ENCODE measurements around the gene GRIK4. TPM values are rescaled to one million over a fixed set of nuclear protein-coding genes. Genes with fewer than 3 reads are reported as not detected.

The GRIK4 gene
- polyA plus RNA-seq, 1 experiment: not detected

GRCh38 chr11:120931057-120931779 is 419.7 kb downstream of the GRIK4 start:
- Histone ChIP-seq H3K27me3 (ENCODE audit: control insufficient read depth, insufficient read depth, low read length) (no peaks in the 10 kb centered on the region; the same call in 1 of the 2 replicates), H3K4me3 (ENCODE audit: low read depth, low read length) (no peak overlapping the region), H3K36me3 (ENCODE audit: control insufficient read depth, insufficient read depth, low read length) (no peaks in the 10 kb centered on the region)
- no peak for TF ChIP-seq CTCF (IDR thresholded peaks at IDR 0.05; ENCODE audit: insufficient read depth, low read depth, low read length)
- DNase-seq (ENCODE audit: low read depth): no peak
- ChIA-PET POLR2A (no interaction called here), CTCF (no interaction called here)

GRCh38 chr11:120932305-120932915 is 420.9 kb downstream of the GRIK4 start:
- no peak for DNase-seq (ENCODE audit: low read depth)
- CTCF ChIA-PET: interaction anchor here (0.8 to 1.1 kb wide), 2 partner anchors 13 to 19 kb away, joined by 3 to 4 read pairs; no protein-coding TSS in a partner anchor
- POLR2A ChIA-PET: interaction anchor here (0.6 kb wide), 1 partner anchor 326 kb away, joined by 7 read pairs; no protein-coding TSS in a partner anchor
- no peaks in the 10 kb centered on the region for H3K36me3 ChIP-seq (ENCODE audit: control insufficient read depth, insufficient read depth, low read length)
- no peak overlapping the region for H3K4me3 ChIP-seq (ENCODE audit: low read depth, low read length)
- H3K27me3 ChIP-seq (ENCODE audit: control insufficient read depth, insufficient read depth, low read length): no peaks in the 10 kb centered on the region; the same call in 1 of the 2 replicates
- no peak for TF ChIP-seq CTCF (IDR thresholded peaks at IDR 0.05; ENCODE audit: insufficient read depth, low read depth, low read length)

GRCh38 chr11:120936356-120936755 is 424.8 kb downstream of the GRIK4 start:
- Histone ChIP-seq H3K36me3 (ENCODE audit: control insufficient read depth, insufficient read depth, low read length) (no peaks in the 10 kb centered on the region), H3K27me3 (ENCODE audit: control insufficient read depth, insufficient read depth, low read length) (no peaks in the 10 kb centered on the region; the same call in none of the 2 replicates), H3K4me3 (ENCODE audit: low read depth, low read length) (no peak overlapping the region)
- no peak for TF ChIP-seq CTCF (IDR thresholded peaks at IDR 0.05; ENCODE audit: insufficient read depth, low read depth, low read length)
- no peak for DNase-seq (ENCODE audit: low read depth)
- POLR2A ChIA-PET: no interaction called here
- CTCF ChIA-PET: interaction anchor here (0.8 to 0.9 kb wide), 2 partner anchors 178 to 259 kb away, joined by 3 read pairs; no protein-coding TSS in a partner anchor

- H3K27me3 ChIP-seq (ENCODE audit: control insufficient read depth, insufficient read depth, low read length): no peaks in the 10 kb centered on the region; the same call in 1 of the 2 replicates
- ChIA-PET CTCF (interaction anchor here (0.6 kb wide), 1 partner anchor 930 kb away, joined by 5 read pairs; no protein-coding TSS in a partner anchor), POLR2A (no interaction called here)
- H3K36me3 ChIP-seq (ENCODE audit: control insufficient read depth, insufficient read depth, low read length): no peaks in the 10 kb centered on the region
- DNase-seq (ENCODE audit: low read depth): no peak
- H3K4me3 ChIP-seq (ENCODE audit: low read depth, low read length): no peak overlapping the region
- no peak for TF ChIP-seq CTCF (IDR thresholded peaks at IDR 0.05; ENCODE audit: insufficient read depth, low read depth, low read length)
Measured at GRCh38 chr11:120937501-120937900, 426.0 kb downstream of the GRIK4 start.

- Histone ChIP-seq H3K27me3 (ENCODE audit: control insufficient read depth, insufficient read depth, low read length) (no peaks in the 10 kb centered on the region; the same call in 1 of the 2 replicates), H3K36me3 (ENCODE audit: control insufficient read depth, insufficient read depth, low read length) (no peaks in the 10 kb centered on the region), H3K4me3 (ENCODE audit: low read depth, low read length) (no peak overlapping the region)
- CTCF ChIA-PET: interaction anchor here (0.7 kb wide), 1 partner anchor 13 kb away, joined by 3 read pairs; no protein-coding TSS in a partner anchor
- TF ChIP-seq CTCF (IDR thresholded peaks at IDR 0.05; ENCODE audit: insufficient read depth, low read depth, low read length): no peak
- POLR2A ChIA-PET: no interaction called here
- no peak for DNase-seq (ENCODE audit: low read depth)
Measured at GRCh38 chr11:120938260-120938659, 426.7 kb downstream of the GRIK4 start.

All from BJ (cell line).